NCI-H187 (cell line): Measurements from ENCODE around the gene EXOC6B.

Experiments
- DNase-seq, 2 experiments: peaks; one replicate each; lab custom pipeline; 2025; lab: John Stamatoyannopoulos, UW

EXOC6B gene

GRCh38 chr2:72828840-72829507, 3.1 kb upstream of the EXOC6B start:
- DNase-seq = no peak

DNA sequence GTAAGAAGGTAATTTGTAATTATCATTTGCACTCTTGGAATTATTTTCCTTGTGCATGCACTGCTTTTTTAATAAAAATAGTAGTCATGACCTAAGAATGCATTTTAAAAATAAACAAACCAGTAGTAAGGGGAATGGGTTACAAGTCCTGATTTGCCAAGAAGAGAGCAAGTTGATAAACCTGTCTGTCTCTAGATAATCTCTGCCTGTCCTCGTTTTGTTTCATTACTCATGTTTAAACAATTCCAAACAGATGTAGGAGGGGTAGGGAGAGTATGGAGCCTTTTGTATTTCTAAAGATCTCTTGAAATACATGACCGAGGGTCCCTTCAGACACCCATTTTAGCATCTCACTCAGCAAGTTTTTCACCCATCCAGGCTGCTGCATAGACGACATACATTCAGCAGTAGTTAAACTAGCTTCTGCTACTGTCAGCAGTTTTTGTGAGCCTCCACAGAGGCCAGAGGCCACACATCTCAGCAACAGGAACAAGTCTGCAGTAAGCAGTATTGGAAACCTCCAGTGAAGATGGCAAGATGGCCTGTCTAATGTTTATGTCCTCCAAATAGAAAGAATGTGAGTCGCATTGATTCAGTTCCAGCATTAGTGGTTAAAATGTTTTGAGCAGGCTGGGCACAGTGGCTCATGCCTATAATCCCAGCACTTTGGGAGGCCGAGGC, 2.3 kb upstream of the EXOC6B start:
- DNase-seq = no peak

DNA sequence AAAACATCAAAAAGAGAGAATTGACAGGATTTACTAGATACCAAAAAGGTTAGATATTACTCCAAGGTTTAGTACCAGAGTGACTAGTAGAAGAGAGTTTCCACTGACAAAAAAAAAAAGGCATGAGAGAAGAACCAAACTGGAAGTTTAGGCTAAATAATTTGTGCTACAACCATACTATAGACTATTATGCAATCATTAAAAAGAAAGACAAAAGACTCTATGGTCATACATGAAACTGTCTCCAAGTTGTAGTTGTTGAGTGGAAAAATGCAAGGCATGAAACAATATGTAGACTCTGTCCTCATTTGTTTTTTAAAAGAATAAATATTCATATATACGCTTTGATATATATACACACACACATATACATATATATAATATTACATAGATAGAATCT, 1.7 kb upstream of the EXOC6B start:
- no peak for DNase-seq

DNA sequence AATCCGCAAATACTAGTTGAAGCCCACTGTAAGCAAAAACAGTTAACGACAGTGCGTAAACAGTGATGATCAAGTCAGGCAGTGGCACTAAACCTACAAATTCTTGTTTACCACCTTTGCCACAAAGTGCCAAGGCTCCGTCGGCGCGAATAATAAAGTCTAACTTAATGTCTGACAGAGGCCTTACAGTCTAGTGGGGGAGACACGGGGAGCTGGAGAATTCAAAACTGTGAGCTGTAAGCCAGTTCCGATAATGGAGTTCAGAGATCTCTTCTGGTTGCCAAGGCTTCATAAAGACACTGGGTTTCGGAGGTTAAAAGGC, 284 bp upstream of the EXOC6B start:
- no peak for DNase-seq

GRCh38 chr2:72824224-72824842, 1.5 kb downstream of the EXOC6B start:
- no peak for DNase-seq

DNA sequence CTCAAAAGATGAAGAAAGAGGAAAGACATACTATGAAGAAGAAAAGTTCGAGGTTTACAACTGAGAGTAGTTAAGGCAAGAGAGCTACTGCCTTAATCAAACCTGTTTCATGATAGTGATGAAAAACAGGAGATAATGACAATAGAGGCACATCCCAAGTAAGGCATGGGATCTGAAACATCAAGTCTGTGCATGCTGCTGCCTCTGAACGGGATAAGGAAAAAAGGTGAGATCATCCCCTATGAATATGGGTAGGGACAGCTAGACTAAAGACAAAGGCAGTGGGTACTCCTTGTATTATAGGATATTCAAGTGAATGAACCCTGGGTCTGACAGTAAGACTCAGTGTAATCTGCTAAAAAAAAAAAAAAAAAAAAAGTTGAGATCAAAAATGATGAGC, 3.0 kb downstream of the EXOC6B start:
- no peak for DNase-seq

DNA sequence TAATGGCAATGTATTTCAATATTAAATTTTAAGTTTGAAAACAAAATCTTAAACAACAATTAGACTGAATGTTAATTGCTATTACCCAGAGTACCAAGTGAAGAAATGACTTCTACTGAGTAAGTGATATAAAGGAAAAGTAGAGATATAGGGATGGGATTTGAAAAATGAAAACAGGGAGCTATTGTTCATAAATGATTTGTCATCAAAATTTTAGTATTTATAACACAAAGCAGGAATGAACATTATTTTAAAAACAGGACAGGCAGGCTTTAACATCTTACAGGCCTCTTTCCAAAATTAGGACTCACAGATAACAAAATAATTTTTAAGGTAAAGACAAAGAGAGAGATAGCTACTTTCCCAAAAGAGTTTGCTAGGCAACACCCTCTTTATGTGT, 3.9 kb downstream of the EXOC6B start:
- no peak for DNase-seq

GRCh38 chr2:72821118-72821517, 4.7 kb downstream of the EXOC6B start:
- no peak for DNase-seq

GRCh38 chr2:72819501-72819900, 6.3 kb downstream of the EXOC6B start:
- no peak for DNase-seq

- DNase-seq = no peak
Measured at GRCh38 chr2:72815655-72816278, 10.1 kb downstream of the EXOC6B start.

DNA sequence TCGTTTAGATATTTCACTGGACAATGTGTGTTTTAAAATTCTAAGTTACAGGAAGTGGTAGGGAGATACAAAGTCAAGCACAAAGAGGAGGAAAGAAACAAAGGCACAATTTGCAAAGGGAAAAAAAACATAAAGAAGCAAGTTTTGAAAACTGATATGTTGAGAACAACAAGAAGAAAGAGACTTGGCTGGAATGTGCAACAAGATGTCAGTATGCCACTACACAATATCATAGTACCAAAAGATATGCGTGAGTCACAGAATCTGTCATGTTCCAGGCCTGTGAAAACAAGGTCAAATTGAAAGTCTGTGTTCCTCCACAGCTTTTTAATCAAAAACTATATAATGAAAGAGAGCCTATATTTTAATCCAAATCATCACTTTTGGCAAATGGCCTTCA, 12.0 kb downstream of the EXOC6B start:
- no peak for DNase-seq

DNA sequence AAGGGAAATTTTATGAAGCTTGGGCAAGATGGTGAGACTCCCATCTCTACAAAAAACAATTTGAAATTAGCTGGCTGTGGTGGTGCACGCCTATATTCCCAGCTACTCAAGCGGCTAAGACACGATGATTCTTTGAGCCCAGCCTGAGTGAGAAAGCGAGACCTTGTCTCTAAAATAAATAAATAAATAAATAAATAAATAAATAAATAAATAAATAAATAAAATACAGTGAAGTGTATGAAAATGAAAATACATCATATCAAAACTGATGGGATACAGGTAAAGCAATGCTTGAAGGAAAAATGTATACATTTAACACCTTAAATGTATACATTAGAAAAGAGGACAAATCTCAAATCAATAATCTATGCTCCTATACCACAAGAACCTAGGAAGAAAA, 15.7 kb downstream of the EXOC6B start:
- no peak for DNase-seq

DNA sequence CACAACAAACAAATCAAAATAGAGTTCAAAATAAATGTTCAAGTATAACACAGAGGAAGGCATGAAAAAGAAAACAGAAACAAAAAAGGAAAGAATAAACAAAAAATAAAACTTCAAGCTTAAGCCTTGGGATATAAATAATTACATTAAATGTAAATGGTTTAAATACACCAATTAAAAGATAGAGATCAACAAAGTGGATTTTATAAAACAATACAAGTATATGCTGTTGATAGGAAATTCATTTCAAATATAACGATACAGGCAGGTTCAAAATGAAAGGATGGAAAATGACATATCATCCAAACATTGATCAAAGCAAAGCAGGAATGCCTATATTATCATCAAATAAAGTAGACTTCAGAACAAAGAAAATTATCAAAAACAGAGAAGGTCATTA, 16.7 kb downstream of the EXOC6B start:
- DNase-seq = no peak

GRCh38 chr2:72806280-72806945, 19.4 kb downstream of the EXOC6B start:
- DNase-seq = no peak

GRCh38 chr2:72803626-72804320, 22.1 kb downstream of the EXOC6B start:
- DNase-seq = no peak

DNA sequence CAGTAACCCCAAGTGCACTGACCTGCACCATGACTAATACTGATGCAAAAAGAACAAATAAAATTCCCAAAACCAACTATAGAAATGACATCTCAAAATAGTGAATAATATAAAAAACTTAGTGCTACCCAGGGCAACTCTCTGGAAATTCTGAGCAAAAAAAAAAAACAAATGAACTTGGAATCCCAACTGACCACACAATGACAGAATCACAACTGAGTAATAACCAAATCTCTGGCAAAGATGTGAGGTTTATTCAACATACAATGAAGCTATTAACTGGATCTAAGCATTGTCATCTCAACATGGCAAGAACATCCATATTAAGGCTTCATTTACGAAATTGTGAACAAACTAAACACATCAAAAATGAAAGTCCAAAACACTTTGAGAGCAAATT, 22.7 kb downstream of the EXOC6B start:
- no peak for DNase-seq

GRCh38 chr2:72800492-72800891, 25.3 kb downstream of the EXOC6B start:
- no peak for DNase-seq

DNA sequence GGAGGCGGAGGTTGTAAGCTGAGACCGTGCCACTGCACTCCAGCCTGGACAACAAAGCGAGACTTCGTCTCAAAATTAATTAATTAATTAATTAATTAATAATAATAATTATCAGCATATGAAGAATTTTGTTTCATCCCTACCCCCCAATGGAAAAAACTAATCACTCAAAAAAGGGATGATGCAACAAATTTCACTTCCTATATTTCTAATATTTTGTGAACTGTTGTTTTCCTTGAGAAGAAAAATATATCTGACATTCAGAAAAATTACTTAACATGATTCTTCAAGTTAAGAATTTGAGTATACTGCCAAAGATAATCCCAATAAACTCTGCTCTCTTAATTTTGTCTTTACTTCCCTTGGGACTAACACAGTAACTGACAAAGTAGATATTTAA, 28.1 kb downstream of the EXOC6B start:
- DNase-seq = no peak

- no peak for DNase-seq
Measured at GRCh38 chr2:72796766-72797165, 29.1 kb downstream of the EXOC6B start.

DNA sequence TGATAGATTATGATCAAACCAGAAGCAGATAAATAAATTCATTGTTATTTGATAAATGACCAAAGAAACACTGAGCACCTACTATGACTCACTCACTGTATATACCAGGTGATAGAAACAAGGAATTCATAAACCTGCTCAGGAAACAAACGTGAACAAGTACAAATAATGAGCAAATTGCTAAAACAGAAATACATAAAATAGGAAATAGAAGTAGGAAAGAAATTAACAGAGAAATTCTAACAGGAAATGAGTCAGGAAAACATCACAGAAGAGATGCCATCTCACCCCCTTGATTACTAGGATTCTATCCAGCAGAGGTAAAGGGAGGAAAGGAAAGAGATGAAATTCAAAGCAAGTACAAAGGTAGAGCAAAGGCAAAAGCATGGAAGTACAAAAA, 31.3 kb downstream of the EXOC6B start:
- DNase-seq = no peak

- DNase-seq = no peak
Measured at GRCh38 chr2:72793798-72794440, 31.9 kb downstream of the EXOC6B start.

GRCh38 chr2:72789241-72789640, 36.6 kb downstream of the EXOC6B start:
- DNase-seq = no peak
